ENCODE data around the gene UBA52. TPM values are rescaled to one million over a fixed set of nuclear protein-coding genes. Genes with fewer than 3 reads are reported as not detected.

The UBA52 gene
- total and polyA plus RNA-seq, 10 of the 15 experiments (the other 5 are each of a cell fraction or from before 2014, with no cell fraction given): 1,131 to 2,392 (median 1,645) TPM

DNA sequence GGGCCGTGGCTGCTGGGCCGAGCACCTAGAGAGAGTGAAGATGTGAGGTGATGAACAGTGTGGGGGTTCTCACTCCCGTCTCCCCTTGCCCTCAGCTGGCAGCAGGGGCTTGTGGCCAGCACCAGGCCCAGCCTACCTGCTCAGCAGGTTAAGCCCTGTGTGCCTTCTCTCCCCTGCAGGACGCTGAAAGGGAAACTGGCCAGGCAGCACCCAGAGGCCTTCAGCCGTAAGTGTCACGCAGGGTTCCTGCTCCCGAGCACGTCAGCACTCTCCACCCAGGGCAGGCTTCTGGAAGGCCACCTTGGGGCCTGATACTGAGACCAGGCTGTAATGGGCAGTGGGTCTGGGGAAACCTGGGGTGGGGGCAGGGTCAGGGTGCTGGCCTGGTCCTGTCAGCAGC is 4.7 kb upstream of the UBA52 start:
- no peaks in the 10 kb centered on the region for H3K9me3 ChIP-seq (replicated peaks; ENCODE audit: control insufficient read depth, insufficient read depth, low read length)
- in situ Hi-C loops (cut with MboI): no loop called here
- WGBS (ENCODE audit: insufficient coverage, insufficient replicate concordance, low lambda C conversion rate, missing lambda C conversion rate): 100% methylated on average over 8 of the region's 8 CpGs
- no peak overlapping the region for H3K4me3 ChIP-seq
- no TSS peak for BruUV-seq (replicated peaks)
- no peak for ATAC-seq
- RAD21 ChIA-PET (ENCODE audit: unreplicated experiment): no interaction called here
- no peaks in the 10 kb centered on the region for H3K27me3 ChIP-seq (replicated peaks in 1 of 2; ENCODE audit: control insufficient read depth in 2 of 2, insufficient read depth in 2 of 2, low read length in 1 of 2)
- no peak overlapping the region for H2AFZ ChIP-seq (ENCODE audit: control insufficient read depth, low read depth, low read length)
- CTCF ChIA-PET: interaction anchor here (1.6 kb wide), 1 partner anchor 14 kb away, joined by 3 read pairs; no protein-coding TSS in a partner anchor
- FAIRE-seq: no peak
- POLR2A ChIA-PET: no interaction called here
- intact Hi-C loops (cut with micrococcal nuclease; ENCODE audit: unreplicated experiment): no loop called here
- no peak overlapping the region for H3K27ac ChIP-seq (ENCODE audit: control insufficient read depth, insufficient read depth)
- no peak overlapping the region for H3K4me2 ChIP-seq (ENCODE audit: control insufficient read depth, insufficient read depth)
- H3K4me1 ChIP-seq (ENCODE audit: control insufficient read depth, insufficient read depth, low read length): no peaks in the 10 kb centered on the region; the same call in 1 of the 2 replicates
- TF ChIP-seq JUND (IDR thresholded peaks at IDR 0.05; ENCODE audit: low read depth, low read length): no peak
- TF ChIP-seq, protein P1, sequence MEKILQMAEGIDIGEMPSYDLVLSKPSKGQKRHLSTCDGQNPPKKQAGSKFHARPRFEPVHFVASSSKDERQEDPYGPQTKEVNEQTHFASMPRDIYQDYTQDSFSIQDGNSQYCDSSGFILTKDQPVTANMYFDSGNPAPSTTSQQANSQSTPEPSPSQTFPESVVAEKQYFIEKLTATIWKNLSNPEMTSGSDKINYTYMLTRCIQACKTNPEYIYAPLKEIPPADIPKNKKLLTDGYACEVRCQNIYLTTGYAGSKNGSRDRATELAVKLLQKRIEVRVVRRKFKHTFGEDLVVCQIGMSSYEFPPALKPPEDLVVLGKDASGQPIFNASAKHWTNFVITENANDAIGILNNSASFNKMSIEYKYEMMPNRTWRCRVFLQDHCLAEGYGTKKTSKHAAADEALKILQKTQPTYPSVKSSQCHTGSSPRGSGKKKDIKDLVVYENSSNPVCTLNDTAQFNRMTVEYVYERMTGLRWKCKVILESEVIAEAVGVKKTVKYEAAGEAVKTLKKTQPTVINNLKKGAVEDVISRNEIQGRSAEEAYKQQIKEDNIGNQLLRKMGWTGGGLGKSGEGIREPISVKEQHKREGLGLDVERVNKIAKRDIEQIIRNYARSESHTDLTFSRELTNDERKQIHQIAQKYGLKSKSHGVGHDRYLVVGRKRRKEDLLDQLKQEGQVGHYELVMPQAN (conservative IDR thresholded peaks at IDR 0.05): no peak
- no peak for TF ChIP-seq SREBF2 (IDR thresholded peaks at IDR 0.05; ENCODE audit: low read length)
- TF ChIP-seq ZSCAN29 (IDR thresholded peaks at IDR 0.05): no peak
- SMC1A ChIA-PET (ENCODE audit: uncharacterized antibody, unreplicated experiment): interaction anchor here (0.8 kb wide), 1 partner anchor 8 kb away, joined by 3 read pairs; no protein-coding TSS in a partner anchor
- peaks cover 3% of the 10 kb centered on the region for H3K79me2 ChIP-seq (ENCODE audit: control insufficient read depth, insufficient read depth, low read length)
- DNase-seq (ENCODE audit: low read depth, low spot score): no peak
- H3K9ac ChIP-seq (ENCODE audit: control insufficient read depth, insufficient read depth, low read length): no peak overlapping the region
- peaks cover 18 to 24% of the 10 kb centered on the region in 2 experiments for H3K36me3 ChIP-seq (ENCODE audit: control insufficient read depth in 2 of 2, insufficient read depth in 2 of 2, low read length in 1 of 2)
- H4K20me1 ChIP-seq (ENCODE audit: control insufficient read depth, insufficient read depth): no peaks in the 10 kb centered on the region

DNA sequence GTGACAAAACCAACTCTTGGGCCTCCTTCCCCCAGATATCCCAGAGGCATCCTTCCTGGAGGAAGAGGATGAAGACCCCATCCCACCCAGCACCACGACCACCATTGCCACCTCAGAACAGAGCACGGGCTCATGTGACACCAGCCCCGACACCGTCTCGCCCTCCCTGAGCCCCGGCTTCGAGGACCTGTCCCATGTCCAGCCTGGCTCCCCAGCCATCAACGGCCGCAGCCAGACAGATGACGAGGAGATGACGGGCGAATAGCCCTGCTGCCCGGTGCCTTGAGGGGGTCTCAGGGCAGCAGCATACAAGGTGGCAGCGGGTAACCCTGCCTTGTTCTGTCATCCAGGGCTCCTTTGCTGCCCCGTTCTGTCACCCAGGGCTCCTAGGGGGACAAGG is 3.3 kb upstream of the UBA52 start:
- Histone ChIP-seq H3K79me2 (ENCODE audit: control insufficient read depth, insufficient read depth, low read length) (peaks cover 17% of the 10 kb centered on the region), H3K4me1 (ENCODE audit: control insufficient read depth, insufficient read depth, low read length) (peaks cover 7% of the 10 kb centered on the region; the same call in 1 of the 2 replicates), H3K9me3 (replicated peaks; ENCODE audit: control insufficient read depth, insufficient read depth, low read length) (no peaks in the 10 kb centered on the region), H3K27me3 (replicated peaks in 1 of 2; ENCODE audit: control insufficient read depth in 2 of 2, insufficient read depth in 2 of 2, low read length in 1 of 2) (no peaks in the 10 kb centered on the region), H4K20me1 (ENCODE audit: control insufficient read depth, insufficient read depth) (peaks cover 8% of the 10 kb centered on the region; the same call in 1 of the 2 replicates), H3K4me3 (no peak overlapping the region), H3K36me3 (ENCODE audit: control insufficient read depth in 2 of 2, insufficient read depth in 2 of 2, low read length in 1 of 2) (peaks cover 15 to 19% of the 10 kb centered on the region in 2 experiments), H3K27ac (ENCODE audit: control insufficient read depth, insufficient read depth) (no peak overlapping the region), H3K4me2 (ENCODE audit: control insufficient read depth, insufficient read depth) (no peak overlapping the region), H3K9ac (ENCODE audit: control insufficient read depth, insufficient read depth, low read length) (no peak overlapping the region), H2AFZ (ENCODE audit: control insufficient read depth, low read depth, low read length) (no peak overlapping the region)
- RAD21 ChIA-PET (ENCODE audit: unreplicated experiment): no interaction called here
- in situ Hi-C loops (cut with MboI) (no loop called here), intact Hi-C loops (cut with micrococcal nuclease; ENCODE audit: unreplicated experiment) (no loop called here)
- no peak for ATAC-seq
- DNase-seq (ENCODE audit: low read depth, low spot score): no peak
- no peak for FAIRE-seq
- POLR2A ChIA-PET: no interaction called here
- SMC1A ChIA-PET (ENCODE audit: uncharacterized antibody, unreplicated experiment): interaction anchor here (1.0 kb wide), 1 partner anchor 25 kb away, joined by 3 read pairs; the partner anchor contains the start of gene FKBP8
- WGBS (ENCODE audit: insufficient coverage, insufficient replicate concordance, low lambda C conversion rate, missing lambda C conversion rate): 99% methylated on average over 15 of the region's 15 CpGs
- no TSS peak for BruUV-seq (replicated peaks)
- CTCF ChIA-PET: no interaction called here
- TF ChIP-seq MYB (IDR thresholded peaks at IDR 0.05; ENCODE audit: borderline replicate concordance, low read depth, low read length) (no peak), ZNF384 (IDR thresholded peaks at IDR 0.05; ENCODE audit: borderline replicate concordance, low read depth, low read length) (no peak), ESRRA (IDR thresholded peaks at IDR 0.05; ENCODE audit: low read length) (no peak), PML (IDR thresholded peaks at IDR 0.05; ENCODE audit: low read length) (no peak), JUND (IDR thresholded peaks at IDR 0.05; ENCODE audit: low read depth, low read length) (no peak), BMI1 (IDR thresholded peaks at IDR 0.05; ENCODE audit: borderline replicate concordance) (no peak), MYC (IDR thresholded peaks at IDR 0.05; ENCODE audit: insufficient read depth, insufficient read length, insufficient replicate concordance, low read length, severe bottlenecking) (no peak), EP300 (IDR thresholded peaks at IDR 0.05; ENCODE audit: borderline replicate concordance in 1 of 2, control insufficient read depth in 1 of 2, low read depth in 2 of 2, low read length in 2 of 2) (no peak), SREBF2 (IDR thresholded peaks at IDR 0.05; ENCODE audit: low read length) (no peak)
- TF ChIP-seq, protein P2, sequence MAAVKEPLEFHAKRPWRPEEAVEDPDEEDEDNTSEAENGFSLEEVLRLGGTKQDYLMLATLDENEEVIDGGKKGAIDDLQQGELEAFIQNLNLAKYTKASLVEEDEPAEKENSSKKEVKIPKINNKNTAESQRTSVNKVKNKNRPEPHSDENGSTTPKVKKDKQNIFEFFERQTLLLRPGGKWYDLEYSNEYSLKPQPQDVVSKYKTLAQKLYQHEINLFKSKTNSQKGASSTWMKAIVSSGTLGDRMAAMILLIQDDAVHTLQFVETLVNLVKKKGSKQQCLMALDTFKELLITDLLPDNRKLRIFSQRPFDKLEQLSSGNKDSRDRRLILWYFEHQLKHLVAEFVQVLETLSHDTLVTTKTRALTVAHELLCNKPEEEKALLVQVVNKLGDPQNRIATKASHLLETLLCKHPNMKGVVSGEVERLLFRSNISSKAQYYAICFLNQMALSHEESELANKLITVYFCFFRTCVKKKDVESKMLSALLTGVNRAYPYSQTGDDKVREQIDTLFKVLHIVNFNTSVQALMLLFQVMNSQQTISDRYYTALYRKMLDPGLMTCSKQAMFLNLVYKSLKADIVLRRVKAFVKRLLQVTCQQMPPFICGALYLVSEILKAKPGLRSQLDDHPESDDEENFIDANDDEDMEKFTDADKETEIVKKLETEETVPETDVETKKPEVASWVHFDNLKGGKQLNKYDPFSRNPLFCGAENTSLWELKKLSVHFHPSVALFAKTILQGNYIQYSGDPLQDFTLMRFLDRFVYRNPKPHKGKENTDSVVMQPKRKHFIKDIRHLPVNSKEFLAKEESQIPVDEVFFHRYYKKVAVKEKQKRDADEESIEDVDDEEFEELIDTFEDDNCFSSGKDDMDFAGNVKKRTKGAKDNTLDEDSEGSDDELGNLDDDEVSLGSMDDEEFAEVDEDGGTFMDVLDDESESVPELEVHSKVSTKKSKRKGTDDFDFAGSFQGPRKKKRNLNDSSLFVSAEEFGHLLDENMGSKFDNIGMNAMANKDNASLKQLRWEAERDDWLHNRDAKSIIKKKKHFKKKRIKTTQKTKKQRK (IDR thresholded peaks at IDR 0.05; ENCODE audit: low read depth, low read length): no peak
